Measurements from ENCODE around the gene GPR78.
"Not testable (repeated sequence)": the region's sequence is repeated elsewhere in the genome, so short reads cannot be mapped to it uniquely, and the experiment has no call there.

Gene GPR78

GRCh38 chr4:8568068-8568668, 12.0 kb upstream of the GPR78 start:
- DNase-seq: no peak

GRCh38 chr4:8570201-8570600, 10.0 kb upstream of the GPR78 start:
- no peak for DNase-seq

GRCh38 chr4:8571702-8572685, 8.2 kb upstream of the GPR78 start:
- no peak for DNase-seq

GRCh38 chr4:8573266-8573665, 6.9 kb upstream of the GPR78 start:
- DNase-seq: no peak

GRCh38 chr4:8574796-8575370, 5.3 kb upstream of the GPR78 start:
- no peak for DNase-seq

GRCh38 chr4:8575457-8575856, 4.7 kb upstream of the GPR78 start:
- no peak for DNase-seq

- not testable (repeated sequence) for DNase-seq
Observed at GRCh38 chr4:8576591-8576990, 3.6 kb upstream of the GPR78 start.

- DNase-seq: no peak
Observed at GRCh38 chr4:8577046-8577445, 3.1 kb upstream of the GPR78 start.

GRCh38 chr4:8577972-8578371, 2.2 kb upstream of the GPR78 start:
- DNase-seq: no peak

- DNase-seq: no peak
Observed at GRCh38 chr4:8578717-8579116, 1.5 kb upstream of the GPR78 start.

GRCh38 chr4:8579526-8580320, 469 bp upstream of the GPR78 start:
- DNase-seq: no peak

- no peak for DNase-seq
Observed at GRCh38 chr4:8581094-8581861, 1.1 kb downstream of the GPR78 start.

- DNase-seq: no peak
Observed at GRCh38 chr4:8582016-8582415, 1.8 kb downstream of the GPR78 start.

GRCh38 chr4:8582436-8582835, 2.2 kb downstream of the GPR78 start:
- DNase-seq: no peak

- no peak for DNase-seq
Observed at GRCh38 chr4:8582941-8583654, 2.9 kb downstream of the GPR78 start.

- no peak for DNase-seq
Observed at GRCh38 chr4:8583655-8584025, 3.4 kb downstream of the GPR78 start.

- no peak for DNase-seq
Observed at GRCh38 chr4:8585186-8585585, 5.0 kb downstream of the GPR78 start.

GRCh38 chr4:8585721-8586212, 5.6 kb downstream of the GPR78 start:
- no peak for DNase-seq

- no peak for DNase-seq
Observed at GRCh38 chr4:8586246-8586645, 6.1 kb downstream of the GPR78 start.

- DNase-seq: no peak
Observed at GRCh38 chr4:8586671-8587468, 6.7 kb downstream of the GPR78 start.
